Loucy (cell line): Measurements from ENCODE around the gene TOX2.

Experiments
- CTCF ChIP-seq: fragments of 200-600 bp; sonication (generic); conservative IDR thresholded peaks from 2 replicates; pipeline ENCODE4 v1.5.1; 2014; ENCODE audit warnings: mild to moderate bottlenecking, antibody characterized with exemption, low read length
- EZH2phosphoT487 ChIP-seq: fragments of 200-600 bp; IDR thresholded peaks from 2 replicates; pipeline ENCODE4 v1.6.1; 2018; ENCODE audit warnings: antibody characterized with exemption, mild to moderate bottlenecking, moderate library complexity, borderline replicate concordance

DNA sequence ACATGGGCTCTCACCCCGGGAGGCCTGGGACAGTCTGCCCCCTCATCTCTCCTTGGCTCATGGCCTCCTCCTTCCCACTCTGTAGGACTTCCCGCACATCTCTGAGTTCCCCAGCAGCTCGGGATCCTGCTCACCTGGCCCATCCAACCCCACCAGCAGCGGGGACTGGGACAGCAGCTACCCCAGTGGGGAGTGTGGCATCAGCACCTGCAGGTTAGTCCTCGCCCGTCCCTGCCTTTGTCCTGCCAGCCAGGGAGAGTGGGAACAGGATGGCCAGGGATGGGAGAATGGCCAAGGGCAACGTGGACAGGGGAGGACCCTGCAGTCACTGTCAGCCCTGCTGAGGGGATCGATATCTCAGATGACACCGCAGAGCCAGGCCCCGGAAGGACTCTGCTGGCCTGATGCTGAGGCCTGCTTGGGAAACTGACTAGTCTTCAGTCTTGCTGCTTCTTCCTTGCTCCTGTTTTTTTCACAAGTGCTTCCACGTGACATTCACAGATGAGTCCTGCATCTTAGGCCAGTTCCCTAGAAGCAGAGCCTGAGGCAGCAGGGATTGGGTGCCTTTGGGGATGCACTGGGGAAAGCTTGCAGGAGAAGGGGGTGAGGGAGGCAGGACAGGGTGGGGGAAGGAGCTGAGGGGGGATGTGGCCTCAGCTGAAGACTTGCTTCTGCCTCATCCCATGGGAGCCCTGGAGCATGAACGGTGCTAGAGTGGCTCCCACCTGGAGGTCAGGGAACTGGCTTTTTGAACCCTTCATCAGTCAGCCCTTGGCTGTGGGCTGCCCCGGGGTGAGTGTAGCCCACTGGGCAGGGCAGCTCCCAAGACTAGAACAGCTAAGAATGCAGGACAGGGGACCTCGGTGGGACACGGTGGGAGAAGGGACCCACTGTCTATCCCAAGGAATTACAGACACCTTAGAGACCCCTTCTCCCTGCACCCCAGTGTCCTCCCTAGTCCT, 152.3 kb downstream of the TOX2 start:
- no peak for TF ChIP-seq CTCF
- TF ChIP-seq EZH2phosphoT487: no peak
